GM18868 (cell line): ENCODE results near the gene DTNA.

Experiments
- ATAC-seq: cut with Tn5 transposase; IDR thresholded peaks from one replicate; pipeline ENCODE4 v1.9.1; 2021; ENCODE audit warnings: mild to moderate bottlenecking, moderate library complexity; ENCODE audit not compliant: unreplicated experiment

The DTNA gene

DNA sequence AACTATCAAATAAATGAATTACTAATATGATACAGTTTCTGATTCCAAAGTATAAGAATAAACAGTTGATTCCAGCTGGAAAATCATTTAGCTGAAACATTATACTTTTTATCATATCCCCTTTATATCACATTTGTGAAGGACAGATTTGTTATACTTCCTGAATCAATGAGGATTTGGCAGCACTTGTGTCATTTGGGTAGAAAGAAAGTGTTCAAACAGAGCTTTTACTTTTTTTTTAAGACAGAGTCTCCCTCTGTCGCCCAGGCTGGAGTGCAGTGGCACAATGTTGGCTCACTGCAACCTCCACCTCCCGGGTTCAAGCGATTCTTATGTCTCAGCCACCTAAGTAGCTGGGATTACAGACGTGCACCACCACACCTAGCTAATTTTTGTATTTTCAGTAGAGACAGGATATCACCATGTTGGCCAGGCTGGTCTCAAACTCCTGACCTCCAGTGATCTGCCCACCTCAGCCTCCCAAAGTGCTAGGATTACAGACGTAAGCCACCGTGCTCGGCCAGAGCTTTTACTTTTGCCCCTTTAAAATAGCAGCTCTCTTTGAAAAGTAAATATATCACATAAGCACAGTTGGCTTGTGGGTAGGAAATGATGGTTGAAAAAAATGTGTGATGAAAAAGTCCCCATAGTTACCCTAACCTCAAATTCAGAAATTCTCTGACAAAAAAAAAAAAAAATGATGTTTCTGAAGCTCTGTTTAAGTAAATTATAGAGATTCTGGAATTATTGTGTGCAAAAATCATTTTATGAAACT, 95.2 kb downstream of the DTNA start:
- no peak for ATAC-seq

DNA sequence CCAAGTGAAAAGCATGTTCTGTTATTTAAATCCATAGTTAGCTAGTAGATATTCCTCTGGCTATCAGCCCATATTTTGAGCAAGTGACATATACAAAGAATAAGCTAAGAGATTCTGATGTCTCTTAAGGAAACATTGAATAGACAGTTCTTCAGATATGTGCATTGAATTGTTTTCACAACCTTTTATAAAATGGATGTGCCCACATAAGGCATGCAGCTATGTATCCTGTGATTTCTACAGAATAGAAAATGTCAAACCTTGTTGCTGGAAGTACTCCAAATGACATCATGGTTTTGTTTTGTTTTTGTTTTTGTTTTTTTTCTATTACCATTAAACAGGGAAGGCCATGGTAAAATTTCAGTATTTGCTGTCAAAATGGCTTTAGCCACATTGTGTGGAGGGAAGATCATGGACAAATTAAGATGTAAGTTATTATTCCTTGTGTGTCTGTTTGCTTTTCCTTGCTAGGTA, 95.8 kb downstream of the DTNA start:
- no peak for ATAC-seq

DNA sequence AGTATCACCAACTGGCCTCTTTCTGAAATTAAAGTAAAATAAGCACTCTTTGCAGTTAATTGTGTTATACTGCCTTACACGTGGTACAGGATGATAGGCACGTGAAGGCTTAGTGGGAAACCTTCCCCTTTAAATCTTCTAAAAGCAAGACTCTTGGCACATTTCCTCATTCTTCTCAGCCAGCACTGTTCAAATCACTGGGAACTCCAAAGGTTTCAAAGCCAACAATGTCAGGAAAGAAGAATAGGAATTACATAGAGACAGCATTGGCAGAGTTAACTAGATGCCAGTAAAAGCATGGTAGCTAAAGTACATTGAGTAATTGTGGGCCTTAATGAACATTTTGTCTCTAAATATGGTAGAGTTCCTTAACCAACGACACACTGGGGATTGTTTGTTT, 96.4 kb downstream of the DTNA start:
- no peak for ATAC-seq

DNA sequence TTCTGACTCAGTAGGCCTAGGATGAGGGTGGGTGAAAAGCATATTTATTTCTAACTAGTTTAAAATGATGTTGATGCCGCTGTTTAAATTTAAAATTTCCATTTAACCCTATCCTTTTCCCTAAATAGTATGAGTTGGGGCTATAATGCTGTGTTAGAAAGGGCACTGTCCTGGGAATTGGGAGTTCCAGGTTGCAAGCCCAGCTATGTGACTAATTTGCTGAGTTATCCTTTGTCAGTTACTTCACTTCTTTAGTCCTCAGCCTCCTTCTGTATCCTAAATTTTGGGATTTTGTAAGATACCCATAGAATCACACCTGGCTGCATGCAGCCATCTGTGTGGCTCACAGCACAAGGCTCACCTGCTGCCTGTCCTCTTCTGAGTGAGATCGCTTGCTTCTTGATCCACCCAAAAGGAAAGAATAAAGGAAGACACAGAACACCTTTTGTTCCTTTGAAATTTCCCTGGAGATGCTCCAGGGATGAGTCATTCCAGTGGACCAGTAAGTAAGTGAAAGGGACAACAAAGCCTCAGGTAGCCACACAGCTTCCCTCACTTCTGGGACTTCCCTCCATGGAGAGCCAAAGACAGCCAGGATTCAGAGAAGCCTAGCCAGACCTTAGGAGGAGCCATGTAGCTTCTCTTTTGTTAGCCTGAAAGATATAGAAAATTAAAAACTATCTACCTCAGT, 97.2 kb downstream of the DTNA start:
- no peak for ATAC-seq

DNA sequence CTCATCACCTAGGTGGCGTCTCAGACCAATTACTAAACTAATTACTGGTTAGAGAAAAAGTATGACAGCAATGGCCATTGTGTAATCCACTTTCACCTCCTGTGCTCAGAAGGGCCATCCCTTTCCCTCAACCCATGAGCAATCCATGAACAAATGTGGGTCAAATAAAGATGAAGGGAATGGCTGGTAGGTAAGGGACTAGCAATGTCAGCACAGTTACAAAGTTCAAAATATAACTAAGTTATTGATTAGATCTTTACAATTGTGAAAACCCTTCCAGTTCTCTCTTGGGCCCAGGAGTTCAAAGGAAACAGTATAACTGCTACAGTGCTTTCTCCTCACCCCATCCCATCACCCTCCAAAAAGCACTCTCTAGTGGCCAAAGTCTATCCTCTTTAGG, 98.3 kb downstream of the DTNA start:
- no peak for ATAC-seq

DNA sequence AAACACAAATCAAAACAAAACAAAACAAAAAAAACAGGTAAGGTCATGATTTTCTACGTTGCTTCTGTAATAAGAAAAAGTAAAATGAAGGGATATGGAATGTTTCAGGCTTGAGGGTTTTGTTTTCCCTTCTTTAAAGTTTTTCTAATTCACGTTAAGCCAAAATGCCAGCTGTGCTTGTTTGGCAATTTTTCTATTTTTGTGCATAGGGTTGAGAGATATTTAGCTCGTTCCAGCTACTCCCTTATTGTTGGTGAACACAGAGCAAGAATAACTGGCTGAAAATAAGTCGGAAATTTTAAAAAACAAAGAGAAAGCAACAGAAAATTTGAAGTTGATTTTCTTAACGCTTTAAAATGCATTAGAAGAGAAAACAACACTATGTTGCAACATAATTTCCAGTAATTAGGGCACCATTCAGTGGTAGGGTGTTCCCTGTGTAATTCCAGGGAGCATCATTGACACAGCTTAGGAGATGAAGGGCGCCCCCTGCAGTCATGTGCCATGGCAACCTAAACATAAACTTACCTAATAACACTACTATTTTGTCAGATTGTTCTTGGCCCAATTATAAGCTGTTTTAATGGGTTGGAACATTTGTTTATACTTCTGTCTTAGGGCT, 99.5 kb downstream of the DTNA start:
- ATAC-seq, result no peak

DNA sequence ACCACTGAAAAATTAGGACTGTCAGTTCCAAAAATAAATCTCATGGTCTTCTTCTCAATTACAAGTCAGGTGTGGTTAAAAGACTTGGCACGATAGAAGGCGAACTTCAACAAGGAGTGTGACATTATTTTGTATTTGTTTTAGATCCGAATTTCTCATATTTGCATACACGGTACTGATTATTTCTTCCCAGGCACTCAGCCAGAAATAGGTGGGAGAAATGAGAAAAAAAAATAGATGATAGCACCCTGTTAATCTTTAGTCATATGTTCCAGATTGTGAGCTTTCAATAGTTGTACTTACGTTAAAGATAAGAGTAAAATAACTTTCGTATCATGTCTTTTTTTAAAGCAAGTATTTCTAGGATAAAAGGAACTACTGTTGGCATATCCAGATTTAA, 106.1 kb downstream of the DTNA start:
- ATAC-seq, result no peak

DNA sequence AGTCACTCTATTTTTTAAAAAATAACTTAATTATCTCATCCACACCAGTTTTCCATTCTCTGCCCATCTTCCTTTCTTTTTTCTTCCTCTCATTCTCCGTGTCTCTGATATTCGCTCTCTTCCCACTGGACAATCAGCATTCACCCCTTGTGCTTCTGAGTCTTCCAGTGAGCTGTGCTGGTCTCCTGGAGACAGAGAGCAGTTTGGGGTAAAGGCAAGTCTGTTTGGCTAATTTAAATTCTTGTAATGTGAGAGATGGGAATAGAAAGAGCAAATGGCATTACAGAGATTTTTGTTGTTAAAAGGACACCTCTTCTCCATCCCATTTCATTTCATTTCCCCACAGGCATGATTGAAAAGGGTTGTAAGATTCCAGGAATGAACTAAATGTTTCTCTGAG, 107.5 kb downstream of the DTNA start:
- ATAC-seq, result no peak

DNA sequence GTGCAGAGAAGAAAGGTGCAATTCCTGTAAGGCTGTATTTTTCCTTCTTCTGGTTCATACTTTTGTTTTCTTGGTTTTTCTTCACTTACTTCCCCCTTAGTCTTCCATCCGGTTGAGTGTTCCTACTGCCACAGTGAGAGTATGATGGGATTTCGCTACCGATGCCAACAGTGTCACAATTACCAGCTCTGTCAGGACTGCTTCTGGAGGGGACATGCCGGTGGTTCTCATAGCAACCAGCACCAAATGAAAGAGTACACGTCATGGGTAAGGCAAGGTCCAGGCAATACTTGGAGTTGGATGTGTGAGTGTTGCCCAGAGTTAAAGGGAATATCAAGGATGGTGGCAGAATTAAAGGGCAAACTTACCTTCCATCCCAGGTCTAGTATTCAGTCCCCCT, 108.0 kb downstream of the DTNA start:
- no peak for ATAC-seq

DNA sequence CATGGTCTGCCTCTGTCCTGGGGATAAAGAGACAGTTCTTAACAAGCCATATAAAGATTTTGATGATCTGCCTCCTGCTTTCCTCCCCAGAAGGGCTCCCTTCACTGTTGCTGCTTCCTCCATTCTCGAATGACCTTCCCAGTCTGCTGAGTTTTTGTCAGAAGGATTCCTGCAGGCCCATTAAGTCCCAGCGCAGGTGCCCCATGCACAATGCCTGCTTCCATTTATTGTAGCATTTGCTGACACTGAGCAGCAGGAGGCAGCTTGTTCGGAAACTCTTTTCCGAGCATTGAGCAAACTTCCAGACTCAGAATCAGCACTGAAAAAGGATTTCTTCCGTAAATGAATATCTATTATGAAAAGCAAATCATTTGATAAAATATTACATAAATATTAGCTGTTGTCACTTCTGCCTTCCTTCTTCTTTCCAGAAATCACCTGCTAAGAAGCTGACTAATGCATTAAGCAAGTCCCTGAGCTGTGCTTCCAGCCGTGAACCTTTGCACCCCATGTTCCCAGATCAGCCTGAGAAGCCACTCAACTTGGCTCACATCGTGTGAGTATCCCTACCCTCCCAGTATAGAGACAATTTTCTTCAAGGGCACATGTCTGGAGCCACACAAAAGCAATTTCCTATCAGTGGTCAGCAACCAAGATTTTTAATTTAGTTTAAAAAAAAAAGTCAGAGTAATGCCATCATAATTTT, 110.4 kb downstream of the DTNA start:
- no peak for ATAC-seq

DNA sequence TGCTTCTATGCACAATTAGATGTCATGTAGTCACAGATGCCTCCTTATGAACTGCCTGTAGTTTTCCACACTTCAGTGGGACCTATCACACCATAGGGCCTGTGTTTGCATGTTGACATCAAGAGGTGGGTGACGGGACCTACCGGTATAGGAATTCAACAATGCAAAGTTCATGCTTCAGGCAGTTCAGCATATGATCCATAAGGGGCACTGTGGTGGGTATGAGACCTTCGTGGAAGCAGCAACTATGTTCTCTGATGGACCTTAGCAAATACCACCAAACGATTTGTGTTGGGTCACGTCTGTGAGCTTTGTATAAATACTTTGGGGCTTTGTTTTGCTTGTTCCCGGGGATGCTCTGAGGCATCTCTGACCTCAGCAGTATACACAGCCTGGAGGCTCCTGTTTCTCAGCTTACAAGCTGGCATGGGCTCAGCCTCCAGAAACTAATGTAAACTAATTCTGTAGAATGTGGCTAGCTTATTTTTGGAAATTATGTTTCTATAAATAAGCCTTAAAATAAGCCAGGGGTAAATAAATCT, 111.6 kb downstream of the DTNA start:
- ATAC-seq, result no peak

DNA sequence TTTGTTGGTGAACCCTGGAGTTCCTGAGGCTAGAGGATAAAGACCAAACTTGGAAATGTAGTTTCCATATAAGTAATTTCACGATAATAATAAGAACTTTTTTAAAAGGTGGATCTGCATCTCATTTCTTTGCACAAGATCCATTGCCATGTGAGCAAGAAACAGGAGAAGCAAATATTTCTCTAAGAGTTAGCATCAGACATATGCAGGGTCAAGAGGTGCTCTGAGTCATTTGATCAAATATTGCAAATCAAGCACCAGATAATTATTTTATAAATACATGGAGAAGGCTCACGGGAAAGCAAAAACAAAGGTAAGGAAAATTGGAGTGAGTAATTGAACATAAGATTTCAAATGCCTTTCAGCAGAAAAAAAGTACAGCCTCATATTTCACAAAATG, 118.0 kb downstream of the DTNA start:
- no peak for ATAC-seq

DNA sequence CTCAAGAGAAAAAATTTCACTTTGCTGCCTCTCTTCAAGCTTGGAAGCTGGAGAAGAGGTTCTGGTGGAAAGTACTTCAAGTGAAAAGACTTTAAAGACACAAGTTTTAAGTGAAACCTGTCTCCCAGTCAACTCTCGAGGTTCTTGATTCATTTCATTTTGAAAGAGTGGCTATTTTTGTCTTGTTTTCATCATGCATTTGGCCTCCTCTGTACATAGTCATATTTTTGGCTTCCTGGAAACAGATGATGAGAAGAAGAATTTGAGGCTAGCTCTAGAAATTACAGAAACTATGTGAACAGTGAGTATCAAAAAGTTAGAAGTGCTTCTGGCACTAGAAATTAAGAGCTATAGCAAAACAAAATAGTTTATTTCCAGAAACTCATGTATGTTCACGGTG, 124.8 kb downstream of the DTNA start:
- ATAC-seq, result no peak

DNA sequence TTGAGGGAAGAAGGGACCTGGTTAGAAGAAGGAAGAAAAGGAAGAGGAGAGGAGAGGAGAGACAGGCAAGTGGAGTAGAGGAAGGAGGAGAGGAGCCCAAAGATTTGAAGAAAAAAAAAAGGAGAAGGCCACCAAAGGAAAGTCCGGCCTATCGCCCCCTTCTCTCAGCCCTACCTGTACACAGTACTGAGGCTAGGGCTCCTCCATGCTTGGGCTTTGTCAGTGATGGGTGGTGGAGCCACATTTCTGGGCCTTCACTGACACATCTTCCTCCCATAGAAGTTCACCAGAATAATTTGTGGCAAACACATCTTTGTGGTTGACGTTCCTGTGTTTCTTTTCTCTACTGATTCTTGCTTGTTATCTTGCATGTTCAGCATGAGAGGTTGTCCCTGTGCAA, 125.4 kb downstream of the DTNA start:
- ATAC-seq, result no peak

DNA sequence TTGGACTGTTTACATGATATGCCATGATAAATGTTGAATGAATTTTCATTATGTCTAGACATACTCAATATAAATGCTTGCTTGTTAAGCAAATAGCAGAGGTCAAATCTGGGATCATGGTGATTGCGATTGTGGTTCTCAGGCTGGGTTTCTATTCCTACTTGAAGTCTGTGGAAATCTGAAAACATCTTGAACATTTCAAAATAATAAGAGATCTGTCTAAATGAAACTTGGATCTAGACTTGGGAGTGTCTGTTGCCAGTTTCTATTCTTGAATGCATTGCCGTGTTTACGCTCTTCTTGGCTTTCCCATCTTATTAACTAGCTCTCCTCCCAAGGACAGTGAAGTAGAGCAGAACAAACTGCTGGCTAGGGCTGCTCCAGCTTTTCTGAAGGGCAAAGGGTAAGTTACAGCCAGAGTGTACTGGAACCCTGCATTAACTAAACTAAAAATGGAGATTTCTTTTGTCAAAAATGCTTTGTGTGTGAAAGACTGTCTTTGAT, 127.7 kb downstream of the DTNA start:
- ATAC-seq, result no peak

DNA sequence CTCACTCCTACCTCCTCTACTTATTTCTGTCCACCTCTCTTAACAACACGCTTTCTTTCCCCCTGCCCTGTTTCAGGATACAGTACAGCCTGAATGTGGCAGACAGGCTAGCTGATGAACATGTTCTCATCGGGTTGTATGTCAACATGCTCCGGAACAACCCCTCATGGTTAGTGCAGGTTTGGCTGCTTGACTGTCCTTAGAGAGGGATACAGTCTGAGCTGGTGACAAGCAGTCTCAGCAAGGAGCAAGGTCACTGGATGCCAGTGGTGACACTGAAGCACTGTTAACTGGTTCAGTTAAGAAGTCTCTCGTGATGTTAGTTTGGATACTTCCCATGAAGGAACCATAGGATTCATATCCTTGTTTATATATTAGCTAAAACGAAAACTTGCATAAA, 128.6 kb downstream of the DTNA start:
- no peak for ATAC-seq

DNA sequence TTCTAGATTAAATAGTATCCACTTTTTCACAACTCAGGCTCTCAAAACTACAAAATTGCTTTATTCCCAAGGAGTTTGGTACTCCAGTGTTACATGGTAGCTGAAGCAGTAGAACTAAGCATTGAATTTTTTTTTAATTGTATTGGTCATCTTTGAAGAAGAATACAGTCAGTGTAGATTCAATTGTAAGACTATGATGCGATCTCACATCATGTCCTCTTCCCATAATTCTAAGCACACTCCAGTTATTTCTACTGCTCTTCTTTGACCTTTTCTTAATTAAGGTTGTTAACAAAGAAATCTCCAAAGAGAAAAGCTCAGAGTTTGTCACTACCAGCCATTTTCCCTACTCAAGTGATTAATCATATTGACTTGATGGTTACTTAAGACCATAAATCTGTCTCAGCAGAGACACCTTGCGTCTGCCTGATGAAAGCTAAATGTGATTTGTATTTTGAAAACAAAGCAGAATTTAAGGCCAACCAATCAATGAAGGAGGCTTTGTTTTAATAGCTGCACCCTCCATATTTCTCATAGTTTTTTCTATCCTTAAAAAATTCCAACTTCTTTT, 130.2 kb downstream of the DTNA start:
- no peak for ATAC-seq

DNA sequence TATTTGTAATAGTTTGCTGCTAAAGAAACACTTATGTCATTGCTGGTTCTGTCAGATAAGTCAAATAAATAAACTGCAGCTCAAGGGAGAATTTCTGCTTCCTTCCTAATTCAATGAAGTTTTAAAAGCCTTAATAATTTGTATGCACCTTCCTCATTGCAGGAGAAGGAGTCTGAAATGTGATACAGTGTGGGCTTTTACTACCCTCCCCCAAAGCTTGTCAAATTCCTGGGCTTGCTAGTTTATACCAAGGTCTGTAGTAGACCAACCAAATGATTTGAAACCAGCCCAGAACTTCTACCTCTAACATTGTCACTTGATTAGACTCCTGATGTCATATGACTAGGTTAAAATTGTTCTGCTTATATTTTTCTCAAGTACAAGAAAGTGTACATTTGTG, 131.8 kb downstream of the DTNA start:
- no peak for ATAC-seq

DNA sequence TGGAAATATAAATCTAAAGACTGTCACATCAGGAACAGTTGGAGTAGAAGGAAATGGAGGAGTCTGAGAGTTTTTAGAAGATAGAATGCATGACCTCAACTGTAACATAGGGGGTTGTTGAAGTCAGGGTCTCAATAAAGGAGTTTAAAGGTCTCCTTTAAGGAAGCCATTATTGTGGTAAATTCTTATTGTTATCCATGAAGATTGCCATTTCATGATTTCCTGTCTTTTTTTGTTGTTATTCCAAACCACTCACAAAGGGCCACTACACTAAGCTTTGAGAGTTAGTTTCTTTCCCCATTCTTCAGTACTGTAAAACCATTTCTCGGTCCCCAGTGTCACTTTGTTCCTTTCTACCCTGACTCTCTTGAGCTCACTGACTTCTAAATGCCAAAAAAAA, 134.0 kb downstream of the DTNA start:
- no peak for ATAC-seq

DNA sequence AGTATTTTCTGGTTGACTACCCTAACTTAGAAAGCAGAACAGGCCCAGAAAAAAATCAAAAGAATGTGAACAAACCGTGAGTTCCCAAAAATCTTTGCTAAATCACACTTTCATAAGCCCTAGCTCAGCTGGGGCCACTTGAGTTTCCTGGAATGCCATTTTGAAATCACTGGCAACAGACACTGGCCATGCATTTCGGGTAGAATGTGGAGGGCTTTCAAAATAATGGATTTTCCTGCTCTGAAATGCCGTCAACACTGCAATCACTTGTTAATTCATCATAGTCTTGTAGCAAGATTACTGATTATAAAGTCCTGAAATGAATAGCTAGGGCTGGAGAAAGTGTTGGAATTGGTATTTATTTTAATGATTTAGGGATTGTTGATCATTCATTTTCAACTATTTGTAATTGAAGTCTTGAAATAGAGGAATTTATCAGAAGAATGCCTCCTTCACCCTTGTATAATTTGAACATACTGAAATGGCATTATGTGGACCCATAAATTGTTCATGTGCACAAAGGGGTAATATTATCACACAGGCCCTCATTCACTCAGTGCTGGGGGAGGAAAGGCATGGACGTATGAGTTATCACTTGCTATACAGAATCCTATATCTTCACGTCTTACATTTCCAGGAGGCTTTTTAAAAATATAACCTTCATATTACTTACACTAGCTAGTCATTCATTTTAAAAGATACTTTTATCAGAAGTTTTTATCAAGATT, 134.8 kb downstream of the DTNA start:
- ATAC-seq, result no peak
